Heart left ventricle (tissue), 16 donors: Measurements from ENCODE around the gene COX19. TPM values are rescaled to one million over a fixed set of nuclear protein-coding genes. Genes with fewer than 3 reads are reported as not detected.

Experiments
- ATAC-seq, 4 donors: fragments of 200-7000 bp; cut with Tn5 transposase; one replicate each; pipeline ENCODE4 v1.9.1; 2020 to 2022; ENCODE audit warnings: moderate library complexity in 4 of 4, mild to moderate bottlenecking in 3 of 4, moderate number of reproducible peaks in 1 of 4
- DNase-seq, 5 donors: peaks; one replicate each; pipeline ENCODE4 v3.0.0-alpha.2; 2020
- H3K27ac ChIP-seq, 12 donors: fragments of 200-600 bp; sonication (generic) in 4 of 12; one replicate each; pipeline versions ENCODE4 v1.5.0 to v1.8.0; 2016 to 2022; ENCODE audit warnings: mild to moderate bottlenecking in 2 of 12
- H3K27me3 ChIP-seq, 9 donors: fragments of 200-600 bp; sonication (generic) in 2 of 9; one replicate each; pipeline versions ENCODE4 v1.5.1 to v1.8.0; 2016 to 2022; ENCODE audit warnings: mild to moderate bottlenecking in 3 of 9
- H3K36me3 ChIP-seq, 9 donors: fragments of 200-600 bp; sonication (generic) in 2 of 9; one replicate each; pipeline versions ENCODE4 v1.5.0 to v1.8.0; 2018 to 2022; ENCODE audit warnings: mild to moderate bottlenecking in 2 of 9
- H3K4me1 ChIP-seq, 12 donors: fragments of 200-600 bp; sonication (generic) in 4 of 12; one replicate each; pipeline versions ENCODE4 v1.5.0 to v1.8.0; 2016 to 2022; ENCODE audit warnings: mild to moderate bottlenecking in 3 of 12
- H3K4me3 ChIP-seq, 12 donors: fragments of 200-600 bp; sonication (generic) in 4 of 12; one replicate each; pipeline versions ENCODE4 v1.5.0 to v1.8.0; 2017 to 2022; ENCODE audit warnings: mild to moderate bottlenecking in 9 of 12, moderate library complexity in 4 of 12
- H3K9me3 ChIP-seq, 12 donors: fragments of 200-600 bp; sonication (generic) in 4 of 12; one replicate each; pipeline versions ENCODE4 v1.5.0 to v1.8.0; 2016 to 2022; ENCODE audit warnings: mild to moderate bottlenecking in 1 of 12
- CTCF ChIP-seq, 12 donors: fragments of 200-600 bp; sonication (generic) in 4 of 12; IDR thresholded peaks; one replicate each; pipeline versions ENCODE4 v1.5.0 to v1.8.0; 2018 to 2022; ENCODE audit warnings: antibody characterized with exemption in 12 of 12, mild to moderate bottlenecking in 5 of 12
- POLR2A ChIP-seq, 2 donors: fragments of 450-650 bp; IDR thresholded peaks; one replicate each; pipeline ENCODE4 v1.6.1; 2017; ENCODE audit warnings: antibody characterized with exemption in 2 of 2, mild to moderate bottlenecking in 2 of 2, moderate library complexity in 2 of 2
- WGBS, 4 donors: extraction: QIAGEN DNeasy Blood & Tissue Kit in 2 of 4; methylation state at CpG; one replicate each; pipeline versions ENCODE4 v1.1.5 to v1.1.7; 2013 to 2018; 5-methylcytosine and 5-hydroxymethylcytosine counted together
- intact Hi-C, 10 donors: fragments of 100-400 bp; cut with DNase I; formaldehyde crosslinking; loops; one replicate each; pipeline versions ENCODE4 v1.11.1 to v1.14.2; 2022
- polyA plus RNA-seq, 2 donors: library from polyadenylated mRNA; stranded (reverse); fragments of 200-250 nt; gene quantifications; one replicate each; pipeline ENCODE4 v1.2.3, GENCODE V29; 2013
- total RNA-seq, 9 donors: library from RNA; depleted of rRNA in 2 of 9; stranded (reverse); fragments of >200 nt in 2 of 9; fragmentation: NEBNext Ultra II Directional in 3 of 9; extraction: Animal tissue kit (Norgen Biotek cat#: 25700) in 3 of 9; gene quantifications; one replicate each; pipeline versions ENCODE4 v1.1.0 to v1.2.4, GENCODE V29; 2016 to 2023
- donor health status: ischemic (EF 13 %, LVEDD 7.1; RV severe dilation, severe dysfunction).
- donor health status: healthy with polysubstance abuse.
- donor health status: DM: no; HTN: yes; CAD: no.
- donor health status: DM: no; HTN: no; CAD: no.
- donor health status: ischemic (EF 25% LVEDD 6.9; RV normal size, moderate dysfunction).
- donor health status: ischemic (EF 25% LVEDD 5.7; RV mildly dilated, moderate dysfunction).
- donor health status: healthy.
- donor health status: DM: yes; HTN: yes; CAD: no.
- donor health status: ischemic (EF 35%, LVEDD 5.7; RV mildly dilated, moderate dysfunction).
- donor health status: nonischemic (EF 11% LVEDD 7.7; RV severe dilation, severe dysfunction).
- donor health status: DM: yes; HTN: yes; CAD: no.
- donor health status: PGD.
- donor health status: ischemic (EF 29% LVEDD 5.4; RV normal size, mild dysfunction).
- donor health status: nonischemic (EF 23%, LVEDD 6.1; RV moderate dilation, normal function).

Gene COX19
- total and polyA plus RNA-seq, 11 donors, result 3.1 to 7.8 (median 6.5) TPM

DNA sequence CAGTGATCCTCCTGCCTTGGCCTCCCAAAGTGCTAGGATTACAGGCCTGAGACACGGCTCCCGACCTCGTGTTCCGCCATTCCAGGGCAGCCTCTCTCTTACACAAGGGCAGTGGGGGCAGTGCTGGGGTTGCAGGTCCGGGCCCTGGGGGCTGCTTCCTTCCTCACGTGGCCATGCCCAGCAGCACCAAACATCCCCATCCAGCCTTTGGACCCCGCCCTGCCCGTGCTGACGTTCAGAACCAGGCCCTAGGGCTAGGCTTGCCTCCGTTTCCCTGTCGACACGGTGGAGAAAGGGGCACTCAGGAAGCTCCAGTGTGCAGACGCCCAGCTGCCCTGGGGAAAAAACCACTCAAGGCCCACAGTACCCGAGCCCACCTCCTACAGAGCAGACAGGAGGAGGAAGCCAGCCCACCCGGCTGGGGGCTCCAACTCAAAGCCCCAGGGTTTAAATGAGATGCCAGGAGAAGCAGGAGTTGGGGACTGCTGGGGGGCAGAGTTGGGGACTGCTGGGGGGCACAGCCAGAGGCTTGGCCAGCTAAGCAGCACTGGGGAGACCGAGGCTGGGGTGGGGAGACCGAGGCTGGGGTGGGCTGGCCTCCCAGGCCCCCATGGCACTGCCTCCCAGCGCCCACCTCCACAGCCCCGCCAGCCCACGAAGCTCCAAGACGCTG lies 56.8 kb downstream of the COX19 start:
- intact Hi-C loops, result loop anchor here in 2 of 10 donors (10.0 kb wide), 1 partner anchor 146 kb away; no protein-coding TSS in a partner anchor

DNA sequence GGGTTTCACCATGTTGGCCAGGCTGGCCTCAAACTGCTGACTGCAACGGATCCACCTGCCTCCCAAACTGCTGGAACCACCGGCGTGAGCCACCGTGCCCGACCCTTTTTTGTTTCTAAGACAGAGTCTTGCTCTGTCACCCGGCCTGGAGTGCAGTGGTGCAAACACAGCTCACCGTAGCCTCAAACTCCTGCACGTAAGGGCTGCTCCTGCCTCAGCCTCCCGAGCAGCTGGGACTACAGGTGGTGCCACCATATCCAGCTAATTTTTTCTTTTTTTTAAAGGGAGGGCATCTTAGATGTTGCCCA lies 57.3 kb downstream of the COX19 start:
- no peak overlapping the region for H3K4me3 ChIP-seq
- peaks cover 0 to 18% (median 0%) of the 10 kb centered on the region in 12 donors for H3K4me1 ChIP-seq
- DNase-seq, result peak in 2 of 5 donors; percentile 2 to 29
- H3K27ac ChIP-seq, result no peak overlapping the region
- peaks cover 0 to 5% (median 0%) of the 10 kb centered on the region in 9 donors for H3K27me3 ChIP-seq
- TF ChIP-seq POLR2A (IDR thresholded peaks at IDR 0.05) (no peak), CTCF (IDR thresholded peaks at IDR 0.05) (no peak)
- 84 to 92% (median 88%) methylated on average over 9 of the region's 9 CpGs for WGBS, 4 donors
- no peak for ATAC-seq
- intact Hi-C loops, result loop anchor here in 2 of 10 donors (10.0 kb wide), 1 partner anchor 147 kb away; no protein-coding TSS in a partner anchor
- no peaks in the 10 kb centered on the region for H3K36me3 ChIP-seq
- no peaks in the 10 kb centered on the region for H3K9me3 ChIP-seq

More for the DNA sequence above, 56.8 kb downstream of the COX19 start:
- no peak for TF ChIP-seq CTCF (IDR thresholded peaks at IDR 0.05)
- no peak for TF ChIP-seq POLR2A (IDR thresholded peaks at IDR 0.05)
- H3K4me1 ChIP-seq, result peaks cover 0 to 23% (median 1%) of the 10 kb centered on the region in 12 donors
- H3K4me3 ChIP-seq, result no peak overlapping the region
- DNase-seq (peak; percentile 4 to 49 (median 13)), ATAC-seq (no peak)
- H3K9me3 ChIP-seq, result no peaks in the 10 kb centered on the region
- no peak overlapping the region for H3K27ac ChIP-seq
- no peaks in the 10 kb centered on the region for H3K36me3 ChIP-seq
- peaks cover 0 to 5% (median 0%) of the 10 kb centered on the region in 9 donors for H3K27me3 ChIP-seq
- WGBS, 4 donors, result 77 to 91% (median 86%) methylated on average over 15 to 21 of the region's 21 CpGs

- intact Hi-C loops, result loop anchor here in 2 of 10 donors (10.0 kb wide), 1 partner anchor 147 kb away; no protein-coding TSS in a partner anchor
- Histone ChIP-seq H3K27me3 (peaks cover 0 to 5% (median 0%) of the 10 kb centered on the region in 9 donors), H3K4me1 (peaks cover 0 to 15% (median 0%) of the 10 kb centered on the region in 12 donors), H3K27ac (no peak overlapping the region), H3K9me3 (no peaks in the 10 kb centered on the region), H3K4me3 (no peak overlapping the region), H3K36me3 (no peaks in the 10 kb centered on the region)
- DNase-seq (peak in 3 of 5 donors; percentile 14 to 27 (median 15)), ATAC-seq (no peak)
- TF ChIP-seq CTCF (IDR thresholded peaks at IDR 0.05), result no peak
- TF ChIP-seq POLR2A (IDR thresholded peaks at IDR 0.05), result no peak
- 87 to 93% (median 88%) methylated on average over 25 to 30 of the region's 33 CpGs for WGBS, 4 donors
Measured at GRCh38 chr7:917255-918117, 57.9 kb downstream of the COX19 start.
